HUES64 (cell line): Measurements from ENCODE around the gene SEMG2. TPM values are rescaled to one million over a fixed set of nuclear protein-coding genes. Genes with fewer than 3 reads are reported as not detected.

Experiments
- H3K27ac ChIP-seq: 2 replicates; pipeline ENCODE4 v1.7.0; 2013; ENCODE audit warnings: low read depth, low read length, inconsistent platforms
- H3K27me3 ChIP-seq: 2 replicates; pipeline ENCODE4 v1.6.1; 2013; ENCODE audit warnings: mild to moderate bottlenecking, low read length; ENCODE audit not compliant: insufficient read depth
- H3K36me3 ChIP-seq: 2 replicates; pipeline ENCODE4 v1.6.1; 2013; ENCODE audit warnings: mild to moderate bottlenecking, low read length; ENCODE audit not compliant: insufficient read depth
- H3K4me1 ChIP-seq: 2 replicates; pipeline ENCODE4 v1.6.1; 2013; ENCODE audit warnings: mild to moderate bottlenecking, low read length, moderate library complexity; ENCODE audit not compliant: insufficient read depth
- H3K4me3 ChIP-seq: 2 replicates; pipeline ENCODE4 v1.5.1; 2013; ENCODE audit warnings: mild to moderate bottlenecking, low read length, moderate library complexity
- H3K9ac ChIP-seq: 2 replicates; pipeline ENCODE4 v1.6.1; 2013; ENCODE audit warnings: mild to moderate bottlenecking, low read depth, low read length
- H3K9me3 ChIP-seq: 2 replicates; pipeline ENCODE4 v1.6.1; 2013; ENCODE audit warnings: low read depth, low read length; ENCODE audit not compliant: insufficient read depth
- WGBS: fragments of 150-250, 120-280 bp; methylation state at CpG from one replicate; pipeline ENCODE4 v1.1.7; 2013; ENCODE audit warnings: missing lambda C conversion rate; 5-methylcytosine and 5-hydroxymethylcytosine counted together
- polyA plus RNA-seq, 2 experiments: library from polyadenylated mRNA; stranded (reverse); fragments of 50-300 nt; gene quantifications; one replicate each; pipeline ENCODE4 v1.2.3, GENCODE V29; 2013

SEMG2 gene
- not detected for polyA plus RNA-seq (2013, experiment 1 of 2)
- polyA plus RNA-seq (2013, experiment 2 of 2): not detected

GRCh38 chr20:45221076-45221475 lies at the start of gene SEMG2:
Gene SEMG2 (plus strand): TSS chr20:45221373. CDS start chr20:45221390, 17 bp downstream.
- H3K27ac ChIP-seq: no peak within 1 kb of the TSS
- H3K4me3 ChIP-seq: no peak within 1 kb of the TSS
- H3K4me1 ChIP-seq: no peaks in the 10 kb centered on the region
- H3K9ac ChIP-seq: no peak within 1 kb of the TSS
- peaks cover 6% of the 10 kb centered on the region; the same call in 1 of the 2 replicates for H3K27me3 ChIP-seq
- H3K36me3 ChIP-seq: no peaks in the 10 kb centered on the region
- 99% methylated on average over 4 of the region's 4 CpGs for WGBS
- no peaks in the 10 kb centered on the region for H3K9me3 ChIP-seq

- Histone ChIP-seq H3K36me3 (no peaks in the 10 kb centered on the region), H3K4me1 (no peaks in the 10 kb centered on the region), H3K9ac (no peak overlapping the region), H3K27me3 (no peaks in the 10 kb centered on the region), H3K9me3 (no peaks in the 10 kb centered on the region; the same call in 1 of the 2 replicates), H3K27ac (no peak overlapping the region), H3K4me3 (no peak overlapping the region)
- WGBS: 83% methylated on average over 1 of the region's 1 CpG
Measured at GRCh38 chr20:45173522-45173921, 47.7 kb upstream of the SEMG2 start.

- Histone ChIP-seq H3K4me1 (no peaks in the 10 kb centered on the region), H3K36me3 (no peaks in the 10 kb centered on the region), H3K4me3 (no peak within 1 kb of the TSS), H3K27me3 (no peaks in the 10 kb centered on the region), H3K9me3 (no peaks in the 10 kb centered on the region; the same call in 1 of the 2 replicates), H3K9ac (no peak within 1 kb of the TSS), H3K27ac (no peak within 1 kb of the TSS)
- 78% methylated on average over 8 of the region's 8 CpGs for WGBS
Measured at GRCh38 chr20:45174434-45175364, 46.5 kb upstream of the SEMG2 start, which contains the start of gene PI3. Gene PI3 (plus strand): TSS chr20:45174902. CDS start chr20:45174923, 21 bp downstream.

- Histone ChIP-seq H3K9ac (no peak overlapping the region), H3K27ac (no peak overlapping the region), H3K4me3 (no peak overlapping the region), H3K4me1 (no peaks in the 10 kb centered on the region), H3K27me3 (no peaks in the 10 kb centered on the region), H3K9me3 (no peaks in the 10 kb centered on the region), H3K36me3 (no peaks in the 10 kb centered on the region)
- WGBS: 89% methylated on average over 3 of the region's 4 CpGs
Measured at GRCh38 chr20:45176526-45177267, 44.5 kb upstream of the SEMG2 start.

- no peaks in the 10 kb centered on the region for H3K9me3 ChIP-seq
- no peaks in the 10 kb centered on the region for H3K36me3 ChIP-seq
- no peaks in the 10 kb centered on the region for H3K27me3 ChIP-seq
- H3K4me3 ChIP-seq: no peak overlapping the region
- H3K4me1 ChIP-seq: no peaks in the 10 kb centered on the region
- WGBS: 78% methylated on average over 2 of the region's 2 CpGs
- no peak overlapping the region for H3K9ac ChIP-seq
- H3K27ac ChIP-seq: no peak overlapping the region
Measured at GRCh38 chr20:45179166-45179565, 42.0 kb upstream of the SEMG2 start.

- Histone ChIP-seq H3K9me3 (no peaks in the 10 kb centered on the region), H3K4me3 (no peak overlapping the region), H3K27me3 (no peaks in the 10 kb centered on the region), H3K4me1 (no peaks in the 10 kb centered on the region), H3K9ac (no peak overlapping the region), H3K27ac (no peak overlapping the region), H3K36me3 (no peaks in the 10 kb centered on the region)
- 88% methylated on average over 2 of the region's 2 CpGs for WGBS
Measured at GRCh38 chr20:45181639-45182038, 39.5 kb upstream of the SEMG2 start.

GRCh38 chr20:45183084-45183483 lies 38.1 kb upstream of the SEMG2 start:
- Histone ChIP-seq H3K4me3 (no peak overlapping the region), H3K36me3 (no peaks in the 10 kb centered on the region), H3K4me1 (no peaks in the 10 kb centered on the region), H3K9me3 (no peaks in the 10 kb centered on the region), H3K9ac (no peak overlapping the region), H3K27ac (no peak overlapping the region), H3K27me3 (no peaks in the 10 kb centered on the region)
- 88% methylated on average over 1 of the region's 2 CpGs for WGBS

- no peak overlapping the region for H3K9ac ChIP-seq
- 86% methylated on average over 2 of the region's 2 CpGs for WGBS
- H3K27me3 ChIP-seq: no peaks in the 10 kb centered on the region
- no peak overlapping the region for H3K4me3 ChIP-seq
- H3K27ac ChIP-seq: no peak overlapping the region
- H3K9me3 ChIP-seq: no peaks in the 10 kb centered on the region
- H3K4me1 ChIP-seq: no peaks in the 10 kb centered on the region
- H3K36me3 ChIP-seq: no peaks in the 10 kb centered on the region
Measured at GRCh38 chr20:45187693-45188092, 33.5 kb upstream of the SEMG2 start.

- Histone ChIP-seq H3K9ac (no peak overlapping the region), H3K27me3 (no peaks in the 10 kb centered on the region), H3K9me3 (no peaks in the 10 kb centered on the region), H3K36me3 (no peaks in the 10 kb centered on the region), H3K4me1 (no peaks in the 10 kb centered on the region), H3K4me3 (no peak overlapping the region), H3K27ac (no peak overlapping the region)
- 91% methylated on average over 3 of the region's 3 CpGs for WGBS
Measured at GRCh38 chr20:45189067-45189609, 32.0 kb upstream of the SEMG2 start.

GRCh38 chr20:45189861-45190260 lies 31.3 kb upstream of the SEMG2 start:
- Histone ChIP-seq H3K4me1 (no peaks in the 10 kb centered on the region), H3K4me3 (no peak overlapping the region), H3K9me3 (no peaks in the 10 kb centered on the region), H3K9ac (no peak overlapping the region), H3K27me3 (no peaks in the 10 kb centered on the region), H3K27ac (no peak overlapping the region), H3K36me3 (no peaks in the 10 kb centered on the region)
- WGBS: 90% methylated on average over 3 of the region's 3 CpGs

- no peak overlapping the region for H3K27ac ChIP-seq
- no peaks in the 10 kb centered on the region for H3K27me3 ChIP-seq
- no peaks in the 10 kb centered on the region for H3K4me1 ChIP-seq
- no peak overlapping the region for H3K9ac ChIP-seq
- H3K4me3 ChIP-seq: no peak overlapping the region
- no peaks in the 10 kb centered on the region for H3K36me3 ChIP-seq
- no peaks in the 10 kb centered on the region for H3K9me3 ChIP-seq
- 96% methylated on average over 3 of the region's 3 CpGs for WGBS
Measured at GRCh38 chr20:45191926-45192325, 29.2 kb upstream of the SEMG2 start.
